ENCODE data around the gene IDE.
"Not testable (repeated sequence)": the region's sequence is repeated elsewhere in the genome, so short reads cannot be mapped to it uniquely, and the experiment has no call there.

Gene IDE

DNA sequence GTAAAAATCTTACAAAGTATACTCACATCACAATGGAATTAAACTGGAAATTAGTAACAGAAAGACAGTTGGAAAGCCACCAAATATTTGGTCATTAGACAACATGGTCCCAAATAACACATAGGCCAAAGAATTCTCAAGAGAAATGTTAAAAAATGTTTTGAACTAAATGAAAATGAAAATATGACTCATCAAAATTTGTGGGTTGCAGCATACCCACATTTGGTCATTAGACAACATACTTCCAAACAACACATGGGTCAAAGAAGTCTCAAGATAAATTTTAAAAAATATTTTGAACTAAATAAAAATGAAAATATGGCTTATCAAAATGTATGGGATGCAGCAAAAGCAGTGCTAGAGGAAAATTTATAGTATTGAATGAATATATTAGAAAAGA, 152.3 kb downstream of the IDE start:
- Mint-ChIP-seq H3K27ac (no peak overlapping the region), H3K4me3 (no peak overlapping the region), H3K4me1 (peaks cover 6% of the 10 kb centered on the region), H3K9me3 (peaks cover 0 to 5% of the 10 kb centered on the region in 2 donors), H3K27me3 (peaks cover 44% of the 10 kb centered on the region)
- no peak for ATAC-seq
- no peak for DNase-seq

DNA sequence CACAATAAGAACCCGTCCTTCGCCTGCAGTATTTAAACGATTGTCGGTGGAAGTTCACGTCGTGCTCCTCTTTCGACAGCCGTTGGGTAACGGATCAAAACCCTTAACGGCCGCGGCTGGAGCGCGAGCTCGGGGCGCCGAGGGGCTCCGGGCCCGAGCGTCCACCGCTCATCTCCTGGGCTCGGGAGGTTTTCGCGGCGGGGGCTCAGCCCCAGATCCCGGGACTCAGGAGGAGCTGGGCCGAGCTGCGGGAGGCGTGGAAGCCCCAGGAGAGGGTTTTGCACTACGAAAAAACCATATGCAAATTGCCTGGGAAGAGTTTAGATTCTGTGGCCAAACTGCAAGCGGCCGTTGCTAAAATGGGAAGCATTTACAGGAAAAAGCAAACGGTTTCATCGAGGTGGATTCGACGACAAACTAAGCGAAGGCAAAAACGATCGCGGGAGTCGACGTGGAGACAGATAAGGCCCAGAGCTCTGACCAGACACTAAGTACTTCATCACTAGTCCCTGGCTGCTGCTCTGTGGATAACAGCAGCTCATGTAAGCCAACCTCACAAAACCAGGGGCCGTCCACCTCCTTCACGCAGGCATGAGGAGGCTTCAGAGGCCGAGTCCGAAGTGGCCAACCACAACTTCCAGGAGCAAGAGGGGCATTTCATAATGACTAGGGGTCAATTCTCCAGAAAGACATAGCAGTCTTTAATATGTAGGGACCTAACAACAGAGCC, 153.2 kb downstream of the IDE start:
- ATAC-seq (no peak), DNase-seq (no peak)
- Mint-ChIP-seq H3K27me3 (peaks cover 52% of the 10 kb centered on the region), H3K4me3 (peak overlapping the region; percentile 37 to 44), H3K9me3 (peaks cover 7 to 9% of the 10 kb centered on the region in 2 donors), H3K27ac (no peak overlapping the region), H3K4me1 (peaks cover 6% of the 10 kb centered on the region)

DNA sequence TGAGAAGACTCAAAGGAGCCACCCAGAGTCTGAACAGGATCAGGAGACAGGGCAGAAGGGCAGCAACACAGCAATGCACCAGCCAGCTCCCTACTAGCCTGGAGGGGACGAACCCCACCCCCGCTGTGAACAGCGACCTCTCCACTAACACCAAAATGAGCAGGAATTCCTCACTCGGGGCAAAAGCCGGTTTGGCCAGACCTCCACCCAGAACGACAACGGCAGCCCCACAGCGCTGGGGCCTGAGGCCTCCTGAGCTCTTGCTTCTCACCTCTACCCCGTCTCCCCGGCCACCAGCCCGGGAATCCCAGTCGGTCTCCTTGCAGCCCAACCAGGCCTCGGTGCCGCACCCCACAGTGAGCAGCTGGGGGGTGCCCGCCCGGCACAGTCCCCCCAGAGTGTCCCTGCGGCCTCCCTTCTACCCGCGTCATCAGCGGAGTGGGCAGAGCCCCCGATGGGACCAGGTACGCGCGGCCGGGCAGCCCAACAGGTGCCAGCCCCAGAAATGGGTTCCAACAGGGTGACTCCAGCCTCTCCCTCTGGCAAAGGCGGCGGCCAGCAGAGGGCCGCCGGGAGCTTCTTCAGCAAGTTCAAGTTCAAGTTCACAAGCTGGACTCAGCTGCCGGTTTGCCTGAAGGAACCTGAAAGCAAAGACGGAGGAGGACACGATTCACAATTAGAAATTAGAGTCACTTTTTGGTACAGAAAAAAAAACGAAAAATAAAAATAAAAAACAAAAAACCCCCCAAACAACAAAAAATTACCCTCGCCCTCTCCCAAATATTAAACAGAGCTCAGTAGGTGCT, 153.9 kb downstream of the IDE start:
- peak overlapping the region; percentile 37 to 44 for H3K4me3 Mint-ChIP-seq

DNA sequence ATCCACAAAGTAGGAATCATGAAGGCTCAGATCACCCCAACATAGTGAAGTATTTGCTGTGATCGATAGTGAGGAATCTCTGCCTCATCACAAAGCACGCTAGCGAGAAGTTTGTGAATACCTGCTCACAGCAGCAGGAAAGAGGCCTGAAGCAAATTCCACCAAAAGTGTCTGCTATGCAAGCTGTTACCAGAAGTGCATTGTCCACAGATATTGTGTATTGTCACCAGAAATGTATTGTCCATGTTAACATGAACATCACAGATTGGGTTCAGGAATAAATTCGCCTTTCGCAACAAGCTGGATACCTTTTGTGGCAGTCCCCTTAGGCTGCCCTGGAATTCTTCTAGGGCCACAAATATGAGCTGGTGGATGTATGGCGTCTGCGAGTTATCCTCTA, 155.0 kb downstream of the IDE start:
- Mint-ChIP-seq H3K9me3 (peaks cover 7 to 9% of the 10 kb centered on the region in 2 donors), H3K4me3 (no peak overlapping the region), H3K27ac (no peak overlapping the region), H3K4me1 (peaks cover 6% of the 10 kb centered on the region), H3K27me3 (peaks cover 52% of the 10 kb centered on the region)
- no peak for DNase-seq
- ATAC-seq: no peak

More for the DNA sequence above, 153.9 kb downstream of the IDE start:
- DNase-seq (no peak), ATAC-seq (no peak)
- Mint-ChIP-seq H3K4me1 (peaks cover 6% of the 10 kb centered on the region), H3K27ac (no peak overlapping the region), H3K27me3 (peaks cover 52% of the 10 kb centered on the region), H3K9me3 (peaks cover 7 to 9% of the 10 kb centered on the region in 2 donors)

DNA sequence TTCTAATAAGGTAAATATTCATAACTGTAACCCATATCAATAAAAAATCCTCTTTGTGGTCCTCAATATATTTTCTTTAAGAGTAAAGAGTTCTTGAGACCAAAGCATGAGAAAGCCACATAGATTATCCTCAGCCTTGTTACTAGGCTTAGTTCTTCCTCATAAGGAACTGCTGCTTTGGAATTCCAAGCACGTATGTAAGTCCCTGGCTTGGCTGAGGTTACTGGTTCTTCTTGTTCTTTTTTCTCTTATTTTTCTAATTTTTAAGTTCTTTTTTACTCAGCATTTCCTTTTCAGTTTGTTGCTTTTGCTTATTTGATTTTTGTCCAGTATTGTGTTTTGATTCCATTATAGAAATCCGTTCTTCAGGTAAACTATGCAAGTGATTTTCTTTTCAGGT, 155.7 kb downstream of the IDE start:
- Mint-ChIP-seq H3K4me3 (no peak overlapping the region), H3K4me1 (peaks cover 6% of the 10 kb centered on the region), H3K27ac (no peak overlapping the region), H3K9me3 (peaks cover 7 to 9% of the 10 kb centered on the region in 2 donors), H3K27me3 (peaks cover 52% of the 10 kb centered on the region)
- ATAC-seq (no peak), DNase-seq (no peak)

DNA sequence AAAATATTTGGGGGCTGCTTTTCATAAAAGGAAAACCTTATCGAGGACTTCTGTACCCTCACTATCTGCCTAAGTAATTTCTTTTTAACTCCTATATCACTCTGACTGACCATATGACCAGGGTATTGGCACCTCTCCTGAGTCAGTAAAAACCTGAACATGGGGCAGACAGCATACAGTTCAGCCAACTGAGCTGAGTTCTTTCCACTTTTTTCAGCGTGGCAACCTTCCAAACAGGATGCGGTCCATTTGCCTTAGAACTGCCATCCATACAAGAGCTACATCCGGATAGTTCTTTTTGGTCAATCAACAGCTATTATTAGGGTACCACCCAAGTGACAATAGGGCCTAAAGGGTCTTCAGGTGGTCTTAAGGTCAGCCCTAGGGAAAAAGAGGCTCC, 160.4 kb downstream of the IDE start:
- ATAC-seq (no peak), DNase-seq (no peak)
- Mint-ChIP-seq H3K27ac (no peak overlapping the region), H3K27me3 (peaks cover 22% of the 10 kb centered on the region), H3K4me1 (no peaks in the 10 kb centered on the region), H3K4me3 (no peak overlapping the region), H3K9me3 (peaks cover 4 to 7% of the 10 kb centered on the region in 2 donors)

DNA sequence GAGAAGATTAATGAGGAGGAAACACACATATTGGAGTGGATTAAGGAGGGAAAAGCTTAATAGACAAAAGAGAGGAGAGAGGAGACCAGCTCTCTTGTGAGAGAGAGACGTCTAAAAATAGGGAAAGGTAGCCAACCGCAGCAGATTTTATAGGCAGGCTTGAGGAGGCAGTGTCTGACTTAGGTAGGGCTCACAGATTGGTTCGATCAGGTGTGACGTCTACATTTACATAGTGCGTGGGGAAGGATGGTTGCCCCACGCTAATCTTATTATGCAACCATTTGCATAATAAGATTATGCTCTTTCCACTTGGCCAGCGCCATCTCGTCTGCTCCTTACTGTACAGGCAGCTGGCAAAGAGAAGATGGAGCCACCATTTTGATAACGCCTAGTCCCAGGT, 160.9 kb downstream of the IDE start:
- Mint-ChIP-seq H3K4me3 (no peak overlapping the region), H3K27ac (no peak overlapping the region), H3K9me3 (peaks cover 4 to 7% of the 10 kb centered on the region in 2 donors), H3K4me1 (no peaks in the 10 kb centered on the region), H3K27me3 (peaks cover 19% of the 10 kb centered on the region)
- ATAC-seq (no peak), DNase-seq (no peak)

DNA sequence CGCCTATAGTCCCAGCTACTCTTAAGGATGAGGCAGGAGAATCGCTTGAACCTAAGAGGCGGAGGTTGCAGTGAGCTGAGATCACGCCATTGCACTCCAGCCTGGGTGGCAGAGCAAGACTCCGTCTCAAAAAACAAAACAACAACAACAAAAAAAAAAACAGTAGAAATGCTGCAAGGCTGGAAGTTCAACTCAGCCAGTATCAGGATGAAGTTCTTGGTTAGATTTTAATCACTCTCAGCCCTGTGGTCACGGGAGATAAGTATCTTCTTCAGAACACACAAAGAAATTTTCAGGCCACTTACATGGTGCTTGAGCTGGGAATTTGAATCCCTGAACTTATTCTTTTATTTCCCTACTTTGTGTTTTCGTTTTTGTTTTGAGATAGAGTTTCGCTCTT, 162.5 kb downstream of the IDE start:
- Mint-ChIP-seq H3K4me1 (no peaks in the 10 kb centered on the region), H3K27ac (no peak overlapping the region), H3K9me3 (peaks cover 4 to 5% of the 10 kb centered on the region in 2 donors), H3K27me3 (peaks cover 13% of the 10 kb centered on the region), H3K4me3 (no peak overlapping the region)
- ATAC-seq (no peak), DNase-seq (no peak)

DNA sequence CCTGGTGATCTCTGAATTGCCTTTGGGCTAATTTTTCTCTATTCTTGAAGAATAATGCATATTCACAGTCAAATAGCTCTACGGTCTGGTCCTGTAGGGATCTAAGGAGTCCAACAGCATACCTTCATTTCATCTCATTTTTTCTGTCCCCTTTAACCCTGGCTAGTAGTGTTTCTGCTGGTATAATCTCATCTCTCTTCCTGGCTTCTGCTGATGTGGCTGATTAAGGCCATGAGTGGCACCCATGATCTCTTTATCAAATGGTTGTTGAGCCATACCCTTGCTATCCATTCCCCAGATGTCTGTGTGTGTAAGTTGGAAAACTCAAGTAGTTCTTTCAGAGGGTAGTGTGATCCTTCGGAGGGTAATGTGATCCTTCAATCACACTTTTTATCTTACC, 163.4 kb downstream of the IDE start:
- no peaks in the 10 kb centered on the region for H3K4me1 Mint-ChIP-seq
- H3K27ac Mint-ChIP-seq: no peak overlapping the region
- no peak overlapping the region for H3K4me3 Mint-ChIP-seq
- ATAC-seq: no peak
- DNase-seq: no peak
- H3K27me3 Mint-ChIP-seq: peaks cover 7% of the 10 kb centered on the region
- no peaks in the 10 kb centered on the region for H3K9me3 Mint-ChIP-seq

DNA sequence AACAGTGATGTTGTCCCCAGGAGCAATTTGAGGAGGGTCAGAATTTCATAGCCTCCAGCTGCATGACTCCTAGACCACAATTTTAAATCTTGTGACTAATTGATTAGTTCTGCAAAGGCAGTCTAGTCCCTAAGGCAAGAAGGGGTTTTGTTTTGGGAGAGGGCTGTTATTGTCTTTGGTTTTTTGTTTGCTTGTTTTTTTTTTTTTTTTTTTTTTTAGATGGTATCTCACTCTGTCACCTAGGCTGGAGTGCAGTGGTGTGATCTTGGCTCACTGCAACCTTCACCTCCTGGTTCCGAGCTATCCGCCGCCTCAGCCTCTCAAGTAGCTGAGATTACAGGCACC, 165.9 kb downstream of the IDE start:
- Mint-ChIP-seq H3K27ac (no peak overlapping the region), H3K9me3 (no peaks in the 10 kb centered on the region), H3K4me1 (no peaks in the 10 kb centered on the region), H3K27me3 (peaks cover 7% of the 10 kb centered on the region), H3K4me3 (no peak overlapping the region)
- ATAC-seq: no peak
- DNase-seq: no peak

DNA sequence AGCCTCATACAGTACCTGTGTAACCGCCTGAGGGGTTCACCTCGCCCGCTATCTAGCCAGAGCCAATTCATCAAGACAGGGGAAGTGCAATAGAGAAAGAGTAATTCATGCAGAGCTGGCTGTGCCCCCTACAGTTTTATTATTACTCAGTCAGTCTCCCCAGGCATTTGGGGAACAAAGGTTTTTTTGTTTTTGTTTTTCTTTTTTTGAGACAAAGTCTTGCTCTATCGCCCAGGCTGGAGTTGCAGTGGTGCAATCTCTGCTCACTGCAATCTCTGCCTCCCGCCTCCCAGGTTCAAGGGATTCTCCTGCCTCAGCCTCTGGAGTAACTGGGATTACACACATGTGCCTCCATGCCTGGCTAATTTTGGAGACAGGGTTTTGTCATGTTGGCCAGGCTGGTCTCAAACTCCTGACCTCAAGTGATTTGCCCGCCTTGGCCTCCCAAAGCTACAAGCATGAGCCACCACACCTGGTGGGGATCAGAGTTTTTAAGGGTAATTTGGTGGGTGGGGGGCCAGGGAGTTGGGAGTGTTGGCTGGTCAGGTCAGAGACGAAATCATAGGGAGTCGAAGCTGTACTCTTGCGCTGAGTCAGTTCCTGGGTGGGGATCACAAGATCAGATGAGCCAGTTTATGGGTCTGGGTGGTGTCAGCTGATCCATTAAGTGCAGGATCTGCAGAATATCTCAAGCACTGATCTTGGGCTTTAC, 166.4 kb downstream of the IDE start:
- Mint-ChIP-seq H3K27ac (no peak overlapping the region), H3K9me3 (no peaks in the 10 kb centered on the region), H3K4me3 (no peak overlapping the region), H3K27me3 (peaks cover 7% of the 10 kb centered on the region), H3K4me1 (no peaks in the 10 kb centered on the region)
- ATAC-seq (no peak), DNase-seq (no peak)

DNA sequence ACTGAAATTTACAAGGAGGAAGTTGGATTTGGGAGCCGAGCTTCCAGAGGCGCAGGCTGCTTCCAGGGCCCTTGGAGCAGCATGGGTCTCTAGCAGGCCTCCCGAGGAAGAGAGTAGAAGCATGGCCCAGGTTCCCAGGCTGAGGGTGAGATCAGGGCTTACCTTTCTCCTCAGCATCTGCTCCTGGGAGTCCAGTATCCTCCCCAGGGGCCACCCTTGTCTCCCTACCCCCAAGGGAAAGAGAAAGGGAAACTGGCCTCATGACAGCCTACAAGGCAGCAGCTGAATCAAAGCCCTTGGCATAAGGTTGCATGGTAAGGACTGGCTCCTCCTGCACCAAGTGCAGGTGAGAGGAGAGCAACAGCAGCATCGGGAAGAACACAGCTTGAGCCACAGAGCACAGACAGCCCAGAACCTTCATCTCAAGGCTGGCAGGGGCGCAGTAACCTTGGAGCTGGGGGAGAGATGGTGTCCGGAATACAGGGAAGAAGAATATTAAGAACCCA, 168.4 kb downstream of the IDE start:
- H3K9me3 Mint-ChIP-seq: no peaks in the 10 kb centered on the region
- no peak overlapping the region for H3K27ac Mint-ChIP-seq
- no peak for DNase-seq
- ATAC-seq: no peak
- H3K4me1 Mint-ChIP-seq: no peaks in the 10 kb centered on the region
- H3K4me3 Mint-ChIP-seq: no peak overlapping the region
- H3K27me3 Mint-ChIP-seq: peaks cover 7% of the 10 kb centered on the region

DNA sequence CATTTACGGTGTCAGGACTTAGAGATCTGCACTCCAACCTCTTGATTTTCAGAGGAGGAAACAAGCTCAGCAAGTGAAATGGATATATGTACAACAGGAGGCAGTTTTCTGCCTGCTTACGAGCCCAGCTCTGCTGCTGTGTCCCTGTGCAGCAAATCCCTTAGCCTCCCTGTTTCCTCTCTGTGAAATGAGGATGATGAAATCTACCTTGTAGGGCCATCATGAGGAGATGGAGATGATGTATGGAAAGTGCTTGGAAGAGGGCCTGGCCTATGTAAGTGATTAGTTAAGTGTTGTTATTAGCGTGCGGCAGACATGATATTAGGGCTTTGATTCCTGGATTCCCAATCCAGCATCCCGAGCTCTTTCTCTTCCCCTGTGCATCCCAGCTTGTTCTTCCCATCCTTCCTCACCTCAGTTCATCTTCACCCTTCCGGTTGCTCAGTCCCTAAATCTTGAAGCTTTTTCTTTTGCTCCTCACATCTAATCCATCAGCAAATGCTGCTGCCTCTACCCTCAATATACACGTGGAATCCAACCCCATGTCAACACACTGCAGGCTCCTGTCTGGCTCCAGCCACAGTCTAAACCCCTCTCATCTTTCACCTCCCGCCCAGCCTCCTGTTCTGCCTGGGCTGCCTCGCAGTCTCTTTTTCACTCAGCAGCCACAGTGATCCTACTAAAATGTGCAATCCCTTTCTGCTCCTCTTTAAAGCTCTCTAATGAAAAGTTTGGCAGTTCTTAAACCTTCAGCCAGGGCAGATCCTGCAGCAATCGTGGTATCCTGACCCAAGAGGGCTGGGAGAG, 169.1 kb downstream of the IDE start:
- no peak overlapping the region for H3K4me3 Mint-ChIP-seq
- DNase-seq: no peak
- peaks cover 7% of the 10 kb centered on the region for H3K27me3 Mint-ChIP-seq
- ATAC-seq: no peak
- H3K4me1 Mint-ChIP-seq: no peaks in the 10 kb centered on the region
- no peaks in the 10 kb centered on the region for H3K9me3 Mint-ChIP-seq
- no peak overlapping the region for H3K27ac Mint-ChIP-seq

DNA sequence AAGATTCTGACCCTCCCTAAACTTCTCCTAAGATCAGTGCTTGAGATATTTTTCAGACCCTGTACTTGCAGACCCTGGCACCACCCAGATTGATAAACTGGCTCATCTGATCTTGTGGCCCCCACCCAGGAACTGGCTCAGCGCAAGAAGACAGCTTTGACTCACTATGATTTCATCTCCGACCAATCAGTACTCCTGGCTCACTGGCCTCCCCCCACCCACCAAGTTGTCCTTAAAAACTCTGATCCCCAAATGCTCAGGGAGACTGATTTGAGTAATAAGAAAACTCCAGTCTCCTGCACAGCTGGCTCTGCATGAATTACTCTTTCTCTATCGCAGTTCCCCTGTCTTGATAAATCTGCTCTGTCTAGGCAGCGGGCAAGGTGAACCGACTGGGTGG, 171.7 kb downstream of the IDE start:
- not testable (repeated sequence) for H3K4me3 Mint-ChIP-seq, DNase-seq, H3K9me3 Mint-ChIP-seq, H3K27me3 Mint-ChIP-seq, ATAC-seq, H3K4me1 Mint-ChIP-seq, H3K27ac Mint-ChIP-seq

All from stimulated activated naive CD8-positive, alpha-beta T cell treated with anti-CD3 and anti-CD28 coated beads, Interleukin-15, amount 100 ng/mL, for 72 hours (primary cell).